ENCODE measurements around the gene MPL.
A peak's percentile ranks its signal among the peaks of the same experiment; 100 is the strongest.

MPL gene

GRCh38 chr1:43350976-43351375 is 13.4 kb downstream of the MPL start:
- H3K4me1 Mint-ChIP-seq (ENCODE audit: low read depth) = no peaks in the 10 kb centered on the region
- H3K27ac Mint-ChIP-seq = no peak overlapping the region
- no peak overlapping the region for H3K4me3 Mint-ChIP-seq

GRCh38 chr1:43351421-43352350 is 14.1 kb downstream of the MPL start:
- Mint-ChIP-seq H3K4me1 (ENCODE audit: low read depth) (no peaks in the 10 kb centered on the region), H3K9me3 (no peaks in the 10 kb centered on the region), H3K27me3 (no peaks in the 10 kb centered on the region), H3K36me3 (ENCODE audit: low read depth) (peaks cover 4% of the 10 kb centered on the region), H3K27ac (no peak overlapping the region), H3K4me3 (no peak overlapping the region)

More at GRCh38 chr1:43350976-43351375, 13.4 kb downstream of the MPL start:
- Mint-ChIP-seq H3K36me3 (ENCODE audit: low read depth) (peaks cover 2% of the 10 kb centered on the region), H3K9me3 (no peaks in the 10 kb centered on the region), H3K27me3 (no peaks in the 10 kb centered on the region)

- no peaks in the 10 kb centered on the region for H3K9me3 Mint-ChIP-seq
- H3K27me3 Mint-ChIP-seq = no peaks in the 10 kb centered on the region
- H3K4me1 Mint-ChIP-seq (ENCODE audit: low read depth) = peaks cover 5% of the 10 kb centered on the region
- no peak overlapping the region for H3K27ac Mint-ChIP-seq
- no peak overlapping the region for H3K4me3 Mint-ChIP-seq
- peaks cover 4% of the 10 kb centered on the region for H3K36me3 Mint-ChIP-seq (ENCODE audit: low read depth)
Observed at GRCh38 chr1:43352351-43352705, 14.7 kb downstream of the MPL start.

GRCh38 chr1:43352881-43353280 is 15.3 kb downstream of the MPL start:
- Mint-ChIP-seq H3K36me3 (ENCODE audit: low read depth) (peaks cover 4% of the 10 kb centered on the region), H3K9me3 (no peaks in the 10 kb centered on the region), H3K27me3 (no peaks in the 10 kb centered on the region), H3K4me1 (ENCODE audit: low read depth) (peaks cover 10% of the 10 kb centered on the region), H3K27ac (no peak overlapping the region), H3K4me3 (no peak overlapping the region)

- Mint-ChIP-seq H3K36me3 (ENCODE audit: low read depth) (peaks cover 6% of the 10 kb centered on the region), H3K27ac (no peak overlapping the region), H3K9me3 (no peaks in the 10 kb centered on the region), H3K27me3 (no peaks in the 10 kb centered on the region), H3K4me3 (no peak overlapping the region), H3K4me1 (ENCODE audit: low read depth) (peaks cover 11% of the 10 kb centered on the region)
Observed at GRCh38 chr1:43354471-43354870, 16.9 kb downstream of the MPL start.

GRCh38 chr1:43354936-43355335 is 17.3 kb downstream of the MPL start:
- Mint-ChIP-seq H3K4me1 (ENCODE audit: low read depth) (peaks cover 14% of the 10 kb centered on the region), H3K27ac (no peak overlapping the region), H3K9me3 (no peaks in the 10 kb centered on the region), H3K4me3 (no peak overlapping the region), H3K27me3 (no peaks in the 10 kb centered on the region), H3K36me3 (ENCODE audit: low read depth) (peaks cover 11% of the 10 kb centered on the region)

- no peaks in the 10 kb centered on the region for H3K9me3 Mint-ChIP-seq
- H3K36me3 Mint-ChIP-seq (ENCODE audit: low read depth) = peaks cover 34% of the 10 kb centered on the region
- H3K27me3 Mint-ChIP-seq = no peaks in the 10 kb centered on the region
- no peak overlapping the region for H3K27ac Mint-ChIP-seq
- peak overlapping the region; percentile 12 for H3K4me3 Mint-ChIP-seq
- peaks cover 35% of the 10 kb centered on the region for H3K4me1 Mint-ChIP-seq (ENCODE audit: low read depth)
Observed at GRCh38 chr1:43357251-43357650, 19.6 kb downstream of the MPL start.

- H3K27ac Mint-ChIP-seq = peak overlapping the region; percentile 93
- no peaks in the 10 kb centered on the region for H3K27me3 Mint-ChIP-seq
- H3K9me3 Mint-ChIP-seq = no peaks in the 10 kb centered on the region
- H3K36me3 Mint-ChIP-seq (ENCODE audit: low read depth) = peaks cover 44% of the 10 kb centered on the region
- peaks cover 43% of the 10 kb centered on the region for H3K4me1 Mint-ChIP-seq (ENCODE audit: low read depth)
- H3K4me3 Mint-ChIP-seq = peak overlapping the region; percentile 95
Observed at GRCh38 chr1:43358121-43358745, 20.6 kb downstream of the MPL start.

GRCh38 chr1:43358746-43359693 is 21.4 kb downstream of the MPL start, which contains the start of gene CDC20:
Gene CDC20, plus strand, starts transcription at chr1:43358981. Its CDS starts 235 bp downstream, at chr1:43359216.
- H3K27me3 Mint-ChIP-seq = no peaks in the 10 kb centered on the region
- H3K9me3 Mint-ChIP-seq = no peaks in the 10 kb centered on the region
- peaks cover 52% of the 10 kb centered on the region for H3K36me3 Mint-ChIP-seq (ENCODE audit: low read depth)
- H3K27ac Mint-ChIP-seq = peak within 1 kb of the TSS; percentile 93
- H3K4me3 Mint-ChIP-seq = peak within 1 kb of the TSS; percentile 95
- H3K4me1 Mint-ChIP-seq (ENCODE audit: low read depth) = peaks cover 49% of the 10 kb centered on the region

GRCh38 chr1:43359696-43360095 is 22.1 kb downstream of the MPL start:
- no peaks in the 10 kb centered on the region for H3K9me3 Mint-ChIP-seq
- H3K36me3 Mint-ChIP-seq (ENCODE audit: low read depth) = peaks cover 58% of the 10 kb centered on the region
- no peaks in the 10 kb centered on the region for H3K27me3 Mint-ChIP-seq
- H3K27ac Mint-ChIP-seq = peak overlapping the region; percentile 45
- peak overlapping the region; percentile 95 for H3K4me3 Mint-ChIP-seq
- H3K4me1 Mint-ChIP-seq (ENCODE audit: low read depth) = peaks cover 49% of the 10 kb centered on the region

GRCh38 chr1:43360616-43361015 is 23.0 kb downstream of the MPL start:
- Mint-ChIP-seq H3K4me3 (peak overlapping the region; percentile 95), H3K36me3 (ENCODE audit: low read depth) (peaks cover 66% of the 10 kb centered on the region), H3K27me3 (no peaks in the 10 kb centered on the region), H3K9me3 (no peaks in the 10 kb centered on the region), H3K4me1 (ENCODE audit: low read depth) (peaks cover 56% of the 10 kb centered on the region), H3K27ac (no peak overlapping the region)

GRCh38 chr1:43363283-43363934 is 25.8 kb downstream of the MPL start:
- peaks cover 67% of the 10 kb centered on the region for H3K36me3 Mint-ChIP-seq (ENCODE audit: low read depth)
- H3K9me3 Mint-ChIP-seq = no peaks in the 10 kb centered on the region
- H3K27me3 Mint-ChIP-seq = no peaks in the 10 kb centered on the region
- no peak overlapping the region for H3K4me3 Mint-ChIP-seq
- peaks cover 60% of the 10 kb centered on the region for H3K4me1 Mint-ChIP-seq (ENCODE audit: low read depth)
- peak overlapping the region; percentile 84 for H3K27ac Mint-ChIP-seq

- peaks cover 67% of the 10 kb centered on the region for H3K4me1 Mint-ChIP-seq (ENCODE audit: low read depth)
- H3K36me3 Mint-ChIP-seq (ENCODE audit: low read depth) = peaks cover 71% of the 10 kb centered on the region
- peak overlapping the region; percentile 62 for H3K27ac Mint-ChIP-seq
- H3K9me3 Mint-ChIP-seq = no peaks in the 10 kb centered on the region
- no peaks in the 10 kb centered on the region for H3K27me3 Mint-ChIP-seq
- H3K4me3 Mint-ChIP-seq = no peak overlapping the region
Observed at GRCh38 chr1:43363935-43364525, 26.4 kb downstream of the MPL start.

- Mint-ChIP-seq H3K4me1 (ENCODE audit: low read depth) (peaks cover 62% of the 10 kb centered on the region), H3K9me3 (no peaks in the 10 kb centered on the region), H3K36me3 (ENCODE audit: low read depth) (peaks cover 60% of the 10 kb centered on the region), H3K27ac (peak overlapping the region; percentile 89), H3K27me3 (no peaks in the 10 kb centered on the region), H3K4me3 (peak overlapping the region; percentile 93)
Observed at GRCh38 chr1:43365678-43366077, 28.1 kb downstream of the MPL start.
